ENCODE measurements around the gene TBX4.

- TF ChIP-seq CTCF (IDR thresholded peaks at IDR 0.05) (no peak), POLR2A (IDR thresholded peaks at IDR 0.05) (no peak)
These were observed 26.7 kb downstream of the TBX4 start for GRCh38 chr17:61478790-61479492.

Measured in breast epithelium (tissue), 3 donors.